A549 (cell line): Measurements from ENCODE around the gene LRAT. TPM values are rescaled to one million over a fixed set of nuclear protein-coding genes. Genes with fewer than 3 reads are reported as not detected.
"Not testable (repeated sequence)": the region's sequence is repeated elsewhere in the genome, so short reads cannot be mapped to it uniquely, and the experiment has no call there.

Source experiments
- ATAC-seq, 2 experiments: fragments of 200-7000 bp in 1 of 2; fragments of >200 bp in 1 of 2; cut with Nextera tagmentation in 1 of 2; cut with Tn5 transposase in 1 of 2; 3 replicates each; pipeline versions ENCODE4 v1.8.0 to v1.9.1; 2018 to 2020; ENCODE audit warnings: mild to moderate bottlenecking in 1 of 2, moderate library complexity in 1 of 2
- CTCF ChIA-PET: fragments of 300-600 bp; sonication (Branson Sonifier 250); formaldehyde crosslinking; extraction: SDS; loops from one replicate; lab custom pipeline; 2021; ENCODE audit warnings: antibody characterized with exemption, inconsistent platforms; lab: Yijun Ruan, JAX
- POLR2A ChIA-PET: fragments of 350-600 bp; formaldehyde crosslinking; extraction: SDS; loops from one replicate; lab custom pipeline; 2021; ENCODE audit warnings: antibody characterized with exemption, inconsistent platforms; lab: Yijun Ruan, JAX
- DNase-seq, 2 experiments: peaks; one replicate each; pipeline versions ENCODE4 v3.0.0 to v3.0.0-alpha.2; 2011 to 2016; ENCODE audit warnings: low read depth in 1 of 2, low spot score in 1 of 2
- FAIRE-seq: peaks from 2 replicates; lab custom pipeline; 2011; peaks lifted over from hg19 to GRCh38; lab: Jason Lieb, UNC
- H3K27ac ChIP-seq, 2 experiments: fragments of >200 bp; sonication (Bioruptor Twin); formaldehyde crosslinking; 3 replicates each; pipeline ENCODE4 v1.5.1; 2016 to 2017
- H3K4me1 ChIP-seq: fragments of >200 bp; sonication (Bioruptor Twin); formaldehyde crosslinking; 3 replicates; pipeline ENCODE4 v1.6.1; 2016
- H3K4me2 ChIP-seq: fragments of >200 bp; sonication (Bioruptor Twin); formaldehyde crosslinking; 3 replicates; pipeline ENCODE4 v1.6.1; 2016
- H3K4me3 ChIP-seq: fragments of >200 bp; sonication (Bioruptor Twin); formaldehyde crosslinking; 3 replicates; pipeline ENCODE4 v1.5.1; 2016
- H3K9me3 ChIP-seq: fragments of >200 bp; sonication (Bioruptor Twin); formaldehyde crosslinking; 3 replicates; pipeline ENCODE4 v1.6.1; 2016
- BCL3 ChIP-seq: fragments of >200 bp; sonication (Bioruptor Twin); formaldehyde crosslinking; IDR thresholded peaks from 3 replicates; pipeline ENCODE4 v1.6.1; 2016
- BHLHE40 ChIP-seq: IDR thresholded peaks from 2 replicates; pipeline ENCODE4 v1.6.1; 2012; ENCODE audit warnings: low read depth, low read length, inconsistent platforms
- CBX2 ChIP-seq: fragments of 200-600 bp; sonication (generic); IDR thresholded peaks from 2 replicates; pipeline ENCODE4 v1.6.1; 2016; ENCODE audit warnings: low read depth, mild to moderate bottlenecking, borderline replicate concordance
- CBX8 ChIP-seq: fragments of 200-600 bp; sonication (generic); IDR thresholded peaks from 2 replicates; pipeline ENCODE4 v1.6.1; 2016
- CHD4 ChIP-seq: fragments of 200-600 bp; sonication (generic); IDR thresholded peaks from 2 replicates; pipeline ENCODE4 v1.6.1; 2016; ENCODE audit warnings: antibody characterized with exemption, mild to moderate bottlenecking, borderline replicate concordance
- EHMT2 ChIP-seq: fragments of 200-600 bp; sonication (generic); IDR thresholded peaks from 2 replicates; pipeline ENCODE4 v1.6.1; 2016; ENCODE audit warnings: antibody characterized with exemption, low read depth, mild to moderate bottlenecking, moderate library complexity
- ELK1 ChIP-seq: fragments of 150-350 bp; IDR thresholded peaks from 2 replicates; pipeline ENCODE4 v1.6.1; 2014; ENCODE audit warnings: low read depth, mild to moderate bottlenecking, low read length
- ESRRA ChIP-seq: fragments of 150-350 bp; IDR thresholded peaks from 2 replicates; pipeline ENCODE4 v1.6.1; 2014; ENCODE audit warnings: mild to moderate bottlenecking, low read length, borderline replicate concordance
- FOSL2 ChIP-seq, 2 experiments: fragments of 450-650 bp in 1 of 2; fragments of >200 bp in 1 of 2; sonication (Bioruptor Twin) in 1 of 2; formaldehyde crosslinking; IDR thresholded peaks; 2 replicates each; pipeline versions ENCODE4 v1.5.0 to v1.6.1; 2016 to 2020; ENCODE audit warnings: mild to moderate bottlenecking in 1 of 2, moderate library complexity in 1 of 2
- HDAC2 ChIP-seq: fragments of 200-600 bp; sonication (generic); IDR thresholded peaks from 2 replicates; pipeline ENCODE4 v1.6.1; 2016
- HES2 ChIP-seq: fragments of >200 bp; sonication (Bioruptor Twin); formaldehyde crosslinking; IDR thresholded peaks from 2 replicates; pipeline ENCODE4 v1.6.1; 2016
- HEYL ChIP-seq: fragments of 250-450 bp; sonication (Bioruptor Pico); IDR thresholded peaks from 2 replicates; pipeline ENCODE4 v1.8.0; 2021; ENCODE audit warnings: mild to moderate bottlenecking, moderate library complexity
- HOXA7 ChIP-seq: fragments of 250-450 bp; sonication (Bioruptor Pico); IDR thresholded peaks from 2 replicates; pipeline ENCODE4 v1.5.0; 2020; ENCODE audit warnings: mild to moderate bottlenecking, moderate library complexity
- JUN ChIP-seq, 2 experiments: fragments of >200 bp; sonication (Bioruptor Twin); formaldehyde crosslinking; IDR thresholded peaks; 2 replicates in 1 of 2; 3 replicates in 1 of 2; pipeline ENCODE4 v1.6.1; 2016 to 2017
- JUNB ChIP-seq: fragments of >200 bp; sonication (Bioruptor Twin); formaldehyde crosslinking; IDR thresholded peaks from 2 replicates; pipeline ENCODE4 v1.6.1; 2016
- MAFK ChIP-seq: fragments of 450-650 bp; IDR thresholded peaks from 2 replicates; pipeline ENCODE4 v1.6.1; 2014; ENCODE audit not compliant: partially characterized antibody
- NFE2L2 ChIP-seq: fragments of 150-350 bp; conservative IDR thresholded peaks from 2 replicates; pipeline ENCODE4 v1.6.1; 2014; ENCODE audit warnings: low read length
- NR3C1 ChIP-seq: fragments of >200 bp; sonication (Bioruptor Twin); formaldehyde crosslinking; IDR thresholded peaks from 3 replicates; pipeline ENCODE4 v1.6.1; 2017
- PHF8 ChIP-seq: fragments of 200-600 bp; sonication (generic); IDR thresholded peaks from 2 replicates; pipeline ENCODE4 v1.6.1; 2016; ENCODE audit warnings: low read depth, mild to moderate bottlenecking, antibody characterized with exemption, moderate library complexity, borderline replicate concordance
- POLR2A ChIP-seq: IDR thresholded peaks from 2 replicates; pipeline ENCODE4 v1.6.1; 2012; ENCODE audit warnings: mild to moderate bottlenecking, low read length
- POLR2AphosphoS2 ChIP-seq: conservative IDR thresholded peaks from 2 replicates; pipeline ENCODE4 v1.6.1; 2012; ENCODE audit warnings: low read length, improper control_type of control experiment, inconsistent platforms
- RAD21 ChIP-seq, 2 experiments: fragments of >200 bp in 1 of 2; sonication (Bioruptor Twin) in 1 of 2; formaldehyde crosslinking in 1 of 2; IDR thresholded peaks in 1 of 2; conservative IDR thresholded peaks in 1 of 2; 2 replicates in 1 of 2; 3 replicates in 1 of 2; pipeline ENCODE4 v1.6.1; 2012 to 2018; ENCODE audit warnings: inconsistent platforms in 1 of 2
- RARB ChIP-seq: fragments of 250-450 bp; sonication (Bioruptor Pico); IDR thresholded peaks from 2 replicates; pipeline ENCODE4 v1.8.0; 2021; ENCODE audit warnings: mild to moderate bottlenecking, moderate library complexity
- ZNF302 ChIP-seq: fragments of 250-450 bp; sonication (Bioruptor Pico); IDR thresholded peaks from 2 replicates; pipeline ENCODE4 v1.9.0; 2021; ENCODE audit warnings: inconsistent platforms, mild to moderate bottlenecking, moderate library complexity
- WGBS: methylation state at CpG from one replicate; pipeline ENCODE4 v1.1.6; 2017; ENCODE audit errors: missing lambda C conversion rate; 5-methylcytosine and 5-hydroxymethylcytosine counted together
- polyA plus RNA-seq, 4 experiments: library from polyadenylated mRNA; depleted of rRNA in 3 of 4; stranded (reverse); fragments of >200 nt; fragmentation: RNase III in 1 of 4; extraction: RNeasy Plus Mini Kit Qiagen cat#74134 plus additional on column Dnase treatment in 1 of 4; gene quantifications; 2 replicates in 3 of 4; 3 replicates in 1 of 4; pipeline ENCODE4 v1.2.3, GENCODE V29; 2011 to 2017

Gene LRAT
- polyA plus RNA-seq, 2 of the 4 experiments (the other 2 are of a cell fraction), result 0.08 to 0.27 TPM

- CTCF ChIA-PET, result no interaction called here
- no peak overlapping the region for H3K4me2 ChIP-seq
Measured at GRCh38 chr4:154720618-154721267, 23.1 kb upstream of the LRAT start.

GRCh38 chr4:154722262-154722661 is 21.5 kb upstream of the LRAT start:
- ChIA-PET POLR2A (no interaction called here), CTCF (no interaction called here)
- FAIRE-seq (no peak), DNase-seq (no peak), ATAC-seq (no peak)
- no peak overlapping the region for H3K27ac ChIP-seq
- H3K4me1 ChIP-seq, result peaks cover 6% of the 10 kb centered on the region; the same call in 2 of the 3 replicates
- no peak overlapping the region for H3K4me3 ChIP-seq
- H3K9me3 ChIP-seq, result no peaks in the 10 kb centered on the region
- TF ChIP-seq EHMT2 (no peak), JUN (IDR thresholded peaks at IDR 0.05) (no peak), NR3C1 (no peak), JUNB (no peak)
- H3K4me2 ChIP-seq, result no peak overlapping the region

More at GRCh38 chr4:154720618-154721267, 23.1 kb upstream of the LRAT start:
- Histone ChIP-seq H3K4me1 (peaks cover 6% of the 10 kb centered on the region; the same call in 2 of the 3 replicates), H3K9me3 (no peaks in the 10 kb centered on the region), H3K27ac (no peak overlapping the region), H3K4me3 (no peak overlapping the region)
- WGBS, result 92% methylated on average over 3 of the region's 3 CpGs
- POLR2A ChIA-PET, result no interaction called here
- FAIRE-seq (no peak), DNase-seq (no peak), ATAC-seq (no peak)
- no peak for TF ChIP-seq HDAC2
- TF ChIP-seq HEYL (CRISPR knock-in tag), result no peak
- TF ChIP-seq RARB (CRISPR knock-in tag), result no peak
- TF ChIP-seq CBX8, result no peak
- TF ChIP-seq MAFK, result no peak
- no peak for TF ChIP-seq POLR2AphosphoS2
- TF ChIP-seq HOXA7 (CRISPR knock-in tag), result no peak
- no peak for TF ChIP-seq ZNF302 (CRISPR knock-in tag)

- H3K9me3 ChIP-seq, DNase-seq, H3K4me2 ChIP-seq, H3K4me1 ChIP-seq, ATAC-seq, POLR2A ChIA-PET, H3K4me3 ChIP-seq, FAIRE-seq, H3K27ac ChIP-seq, CTCF ChIA-PET: not testable (repeated sequence)
- 43% methylated on average over 7 of the region's 7 CpGs for WGBS
Measured at GRCh38 chr4:154723601-154724000, 20.2 kb upstream of the LRAT start.

- CTCF ChIA-PET, result no interaction called here
- Histone ChIP-seq H3K27ac (no peak overlapping the region), H3K9me3 (no peaks in the 10 kb centered on the region), H3K4me3 (no peak overlapping the region)
- TF ChIP-seq ESRRA, result no peak
- no peak for TF ChIP-seq CBX2
- no peak for TF ChIP-seq BHLHE40
- TF ChIP-seq, all 56 proteins: peak for 0
- Histone ChIP-seq H3K4me2 (no peak overlapping the region), H3K4me1 (no peaks in the 10 kb centered on the region)
- FAIRE-seq (no peak), ATAC-seq (no peak), DNase-seq (no peak)
- WGBS, result 28% methylated on average over 1 of the region's 1 CpG
- POLR2A ChIA-PET, result no interaction called here
Measured at GRCh38 chr4:154727540-154727939, 16.3 kb upstream of the LRAT start.

- Histone ChIP-seq H3K27ac (no peak overlapping the region), H3K4me3 (no peak overlapping the region), H3K4me2 (no peak overlapping the region), H3K9me3 (no peaks in the 10 kb centered on the region), H3K4me1 (no peaks in the 10 kb centered on the region)
- CTCF ChIA-PET, result no interaction called here
- ATAC-seq (no peak), DNase-seq (no peak), FAIRE-seq (no peak)
- POLR2A ChIA-PET, result no interaction called here
- TF ChIP-seq BHLHE40 (no peak), POLR2A (no peak), NFE2L2 (no peak), MAFK (no peak), BCL3 (no peak), PHF8 (no peak), CHD4 (no peak), ESRRA (no peak), RAD21 (conservative IDR thresholded peaks at IDR 0.05 in 1 of 2, IDR thresholded peaks at IDR 0.05 in 1 of 2) (no peak), ELK1 (no peak), HOXA7 (CRISPR knock-in tag) (no peak), RARB (CRISPR knock-in tag) (no peak), FOSL2 (IDR thresholded peaks at IDR 0.05) (no peak), FOSL2 (CRISPR knock-in tag; IDR thresholded peaks at IDR 0.05) (no peak), HES2 (no peak)
Measured at GRCh38 chr4:154731756-154732155, 12.0 kb upstream of the LRAT start.
